Sigmoid colon (tissue), 7 donors: ENCODE data around the gene PODXL. TPM values are rescaled to one million over a fixed set of nuclear protein-coding genes. Genes with fewer than 3 reads are reported as not detected.

ENCODE experiments used
- DNase-seq: peaks from one replicate; pipeline ENCODE4 v3.0.0-alpha.2; 2019
- H3K27ac ChIP-seq, 4 donors: fragments of 200-600 bp; sonication (generic); one replicate each; pipeline ENCODE4 v1.5.1; 2016 to 2019; ENCODE audit warnings: mild to moderate bottlenecking in 1 of 4
- H3K27me3 ChIP-seq, 3 donors: fragments of 200-600 bp; sonication (generic); one replicate each; pipeline ENCODE4 v1.5.1; 2019; ENCODE audit warnings: mild to moderate bottlenecking in 1 of 3
- H3K36me3 ChIP-seq, 4 donors: fragments of 200-600 bp; sonication (generic); one replicate each; pipeline ENCODE4 v1.5.1; 2016 to 2019
- H3K4me1 ChIP-seq, 4 donors: fragments of 200-600 bp; sonication (generic); one replicate each; pipeline ENCODE4 v1.5.1; 2017 to 2019
- H3K4me3 ChIP-seq, 4 donors: fragments of 200-600 bp; sonication (generic); one replicate each; pipeline ENCODE4 v1.5.1; 2017 to 2019; ENCODE audit warnings: mild to moderate bottlenecking in 2 of 4, moderate library complexity in 1 of 4
- H3K9me3 ChIP-seq, 4 donors: fragments of 200-600 bp in 3 of 4; sonication (generic) in 3 of 4; one replicate each; pipeline versions ENCODE4 v1.5.1 to v1.6.1; 2013 to 2019
- EP300 ChIP-seq, 4 donors: sonication (generic); formaldehyde crosslinking; IDR thresholded peaks; one replicate each; pipeline ENCODE4 v1.6.1; 2017; ENCODE audit warnings: antibody characterized with exemption in 4 of 4
- POLR2A ChIP-seq, 2 donors: fragments of 450-650 bp; IDR thresholded peaks; one replicate each; pipeline ENCODE4 v1.6.1; 2016; ENCODE audit warnings: antibody characterized with exemption in 2 of 2, mild to moderate bottlenecking in 2 of 2, moderate library complexity in 2 of 2
- POLR2AphosphoS5 ChIP-seq, 4 donors: sonication (generic); formaldehyde crosslinking; IDR thresholded peaks; one replicate each; pipeline ENCODE4 v1.6.1; 2017; ENCODE audit warnings: antibody characterized with exemption in 4 of 4
- WGBS, 2 donors: extraction: QIAGEN DNeasy Blood & Tissue Kit; methylation state at CpG; one replicate each; pipeline ENCODE4 v1.1.7; 2013; 5-methylcytosine and 5-hydroxymethylcytosine counted together
- intact Hi-C: fragments of 100-400 bp; cut with DNase I; formaldehyde crosslinking; loops from one replicate; pipeline ENCODE4 v1.15.1; 2023
- polyA plus RNA-seq, 3 donors: library from polyadenylated mRNA; stranded (reverse); fragments of 200-250 nt; gene quantifications; one replicate each; pipeline ENCODE4 v1.2.3, GENCODE V29; 2013
- total RNA-seq, 4 donors: library from RNA; depleted of rRNA; stranded (reverse); fragments of >200 nt; gene quantifications; one replicate each; pipeline ENCODE4 v1.1.0, GENCODE V29; 2016
- TF ChIP-seq, protein P1 (sequence below), 4 experiments: fragments of 450-650 bp in 3 of 4; fragments of 200-600 bp in 1 of 4; IDR thresholded peaks; one replicate each; pipeline ENCODE4 v1.5.1; 2016 to 2019; ENCODE audit warnings: antibody characterized with exemption in 4 of 4, mild to moderate bottlenecking in 3 of 4, moderate library complexity in 2 of 4
- donor health status: healthy with polysubstance abuse.
- donor health status: Bipolar disorder and iron deficiency.
- donor health status: healthy.

The PODXL gene
- total and polyA plus RNA-seq, 7 donors, result 1.2 to 23.2 (median 15.8) TPM

- H3K27ac ChIP-seq, result no peak overlapping the region
- DNase-seq, result no peak
- H3K9me3 ChIP-seq, result no peaks in the 10 kb centered on the region
- no peak overlapping the region for H3K4me3 ChIP-seq
- no peaks in the 10 kb centered on the region for H3K27me3 ChIP-seq
- no peaks in the 10 kb centered on the region for H3K36me3 ChIP-seq
- H3K4me1 ChIP-seq, result peaks cover 0 to 19% (median 13%) of the 10 kb centered on the region in 4 donors
- intact Hi-C loops, result no loop called here
- TF ChIP-seq POLR2AphosphoS5 (IDR thresholded peaks at IDR 0.05) (no peak), POLR2A (IDR thresholded peaks at IDR 0.05) (no peak), EP300 (IDR thresholded peaks at IDR 0.05) (no peak)
- TF ChIP-seq, protein P1, sequence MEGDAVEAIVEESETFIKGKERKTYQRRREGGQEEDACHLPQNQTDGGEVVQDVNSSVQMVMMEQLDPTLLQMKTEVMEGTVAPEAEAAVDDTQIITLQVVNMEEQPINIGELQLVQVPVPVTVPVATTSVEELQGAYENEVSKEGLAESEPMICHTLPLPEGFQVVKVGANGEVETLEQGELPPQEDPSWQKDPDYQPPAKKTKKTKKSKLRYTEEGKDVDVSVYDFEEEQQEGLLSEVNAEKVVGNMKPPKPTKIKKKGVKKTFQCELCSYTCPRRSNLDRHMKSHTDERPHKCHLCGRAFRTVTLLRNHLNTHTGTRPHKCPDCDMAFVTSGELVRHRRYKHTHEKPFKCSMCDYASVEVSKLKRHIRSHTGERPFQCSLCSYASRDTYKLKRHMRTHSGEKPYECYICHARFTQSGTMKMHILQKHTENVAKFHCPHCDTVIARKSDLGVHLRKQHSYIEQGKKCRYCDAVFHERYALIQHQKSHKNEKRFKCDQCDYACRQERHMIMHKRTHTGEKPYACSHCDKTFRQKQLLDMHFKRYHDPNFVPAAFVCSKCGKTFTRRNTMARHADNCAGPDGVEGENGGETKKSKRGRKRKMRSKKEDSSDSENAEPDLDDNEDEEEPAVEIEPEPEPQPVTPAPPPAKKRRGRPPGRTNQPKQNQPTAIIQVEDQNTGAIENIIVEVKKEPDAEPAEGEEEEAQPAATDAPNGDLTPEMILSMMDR (IDR thresholded peaks at IDR 0.05), result no peak
Observed at GRCh38 chr7:131524703-131525102, 31.7 kb downstream of the PODXL start.

DNA sequence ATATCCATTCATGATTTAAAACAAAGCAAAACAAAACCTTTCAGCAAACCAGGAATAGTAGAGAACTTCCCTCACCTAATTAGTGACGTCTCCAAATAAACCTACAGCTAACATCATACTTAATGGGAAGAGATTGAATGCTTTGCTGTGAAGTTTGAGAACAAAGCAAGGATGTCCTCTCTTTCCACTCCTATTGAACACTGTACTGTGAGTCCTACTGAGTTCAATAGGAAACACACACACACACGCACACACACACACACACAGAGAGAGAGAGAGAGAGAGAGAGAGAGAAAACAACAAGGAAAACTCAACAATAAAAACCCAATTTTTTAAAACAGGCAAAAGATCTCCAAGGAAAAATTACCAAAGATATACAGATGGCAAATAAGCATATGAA lies 32.3 kb downstream of the PODXL start:
- Histone ChIP-seq H3K36me3 (no peaks in the 10 kb centered on the region), H3K4me1 (peaks cover 0 to 19% (median 13%) of the 10 kb centered on the region in 4 donors), H3K9me3 (no peaks in the 10 kb centered on the region), H3K27me3 (no peaks in the 10 kb centered on the region), H3K27ac (peak overlapping the region in 1 of 4 donors; percentile 14), H3K4me3 (no peak overlapping the region)
- TF ChIP-seq, protein P1 (IDR thresholded peaks at IDR 0.05), result no peak
- TF ChIP-seq EP300 (IDR thresholded peaks at IDR 0.05) (no peak), POLR2A (IDR thresholded peaks at IDR 0.05) (no peak), POLR2AphosphoS5 (IDR thresholded peaks at IDR 0.05) (no peak)
- DNase-seq, result no peak
- 9 to 32% methylated on average over 2 of the region's 2 CpGs for WGBS, 2 donors
- intact Hi-C loops, result no loop called here

GRCh38 chr7:131522325-131522930 lies 34.0 kb downstream of the PODXL start:
- H3K4me3 ChIP-seq, result no peak overlapping the region
- H3K4me1 ChIP-seq, result peaks cover 0 to 19% (median 13%) of the 10 kb centered on the region in 4 donors
- DNase-seq, result peak; percentile 21
- intact Hi-C loops, result no loop called here
- H3K27me3 ChIP-seq, result no peaks in the 10 kb centered on the region
- TF ChIP-seq EP300 (IDR thresholded peaks at IDR 0.05) (no peak), POLR2A (IDR thresholded peaks at IDR 0.05) (no peak), POLR2AphosphoS5 (IDR thresholded peaks at IDR 0.05) (no peak)
- TF ChIP-seq, protein P1 (IDR thresholded peaks at IDR 0.05), result no peak
- no peaks in the 10 kb centered on the region for H3K36me3 ChIP-seq
- no peaks in the 10 kb centered on the region for H3K9me3 ChIP-seq
- WGBS, 2 donors, result 66 to 77% methylated on average over 11 of the region's 11 CpGs
- H3K27ac ChIP-seq, result peak overlapping the region; percentile 31 to 70 (median 58)

DNA sequence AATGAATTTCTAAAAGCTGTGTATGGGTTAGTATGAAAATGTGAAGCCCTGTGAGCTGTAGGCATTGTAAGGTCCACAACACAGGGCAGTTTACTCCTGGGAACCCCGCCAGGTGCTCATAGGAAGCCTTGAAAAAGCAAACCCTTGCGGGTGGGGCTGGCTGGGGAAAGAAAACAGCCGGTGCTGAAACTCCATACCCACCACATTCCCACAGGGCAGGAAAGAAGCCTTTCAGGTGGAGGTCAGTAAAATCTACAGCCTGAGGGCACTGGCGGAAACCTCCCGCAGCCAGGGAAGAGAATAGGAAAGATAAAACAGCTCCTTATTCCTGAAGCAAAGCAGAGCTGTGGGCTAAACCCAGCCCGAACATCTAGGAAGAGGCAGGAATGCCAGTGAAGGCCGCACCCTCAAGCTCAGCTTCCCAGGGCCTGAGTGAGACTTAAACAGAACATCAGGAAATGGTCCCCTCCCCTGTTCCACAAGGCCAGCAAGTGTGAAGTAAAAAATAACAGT lies 34.7 kb downstream of the PODXL start:
- intact Hi-C loops, result no loop called here
- Histone ChIP-seq H3K36me3 (no peaks in the 10 kb centered on the region), H3K4me3 (no peak overlapping the region), H3K9me3 (no peaks in the 10 kb centered on the region), H3K4me1 (peaks cover 0 to 19% (median 13%) of the 10 kb centered on the region in 4 donors), H3K27me3 (no peaks in the 10 kb centered on the region), H3K27ac (peak overlapping the region; percentile 31 to 70 (median 58))
- 13 to 61% methylated on average over 7 of the region's 7 CpGs for WGBS, 2 donors
- no peak for TF ChIP-seq POLR2A (IDR thresholded peaks at IDR 0.05)
- TF ChIP-seq POLR2AphosphoS5 (IDR thresholded peaks at IDR 0.05), result no peak
- TF ChIP-seq, protein P1 (IDR thresholded peaks at IDR 0.05), result no peak
- no peak for TF ChIP-seq EP300 (IDR thresholded peaks at IDR 0.05)
- DNase-seq, result peak; percentile 68
